Limb (tissue), 2 donors: Measurements from ENCODE around the gene NR1H2.
"Not testable (repeated sequence)": the region's sequence is repeated elsewhere in the genome, so short reads cannot be mapped to it uniquely, and the experiment has no call there.

Experiments
- DNase-seq, 2 donors: peaks; one replicate each; pipeline ENCODE4 v3.0.0-alpha.2; 2016; ENCODE audit errors: extremely low spot score in 2 of 2

NR1H2 gene

GRCh38 chr19:50376166-50377050 is at the start of gene NR1H2:
TSS of gene NR1H2 (plus strand) at chr19:50376457. CDS start at chr19:50377606, 1,149 bp downstream.
- peak; percentile 96 to 97 for DNase-seq

GRCh38 chr19:50327013-50327412 is 49.2 kb upstream of the NR1H2 start:
- no peak for DNase-seq

- no peak for DNase-seq
Observed at GRCh38 chr19:50327461-50328223, 48.6 kb upstream of the NR1H2 start.

GRCh38 chr19:50328224-50328872 is 47.9 kb upstream of the NR1H2 start:
- DNase-seq = peak in 1 of 2 donors; percentile 58

GRCh38 chr19:50328873-50329145 is 47.4 kb upstream of the NR1H2 start:
- DNase-seq = no peak

- peak; percentile 95 to 100 for DNase-seq
Observed at GRCh38 chr19:50329146-50329925, 46.9 kb upstream of the NR1H2 start, which contains the start of gene KCNC3. TSS of gene KCNC3 (minus strand) at chr19:50329377. CDS start at chr19:50329082, 295 bp downstream.

GRCh38 chr19:50329926-50330294 is 46.3 kb upstream of the NR1H2 start:
- DNase-seq = not testable (repeated sequence)

GRCh38 chr19:50330365-50331078 is 45.7 kb upstream of the NR1H2 start:
- DNase-seq = peak; percentile 68 to 93

- no peak for DNase-seq
Observed at GRCh38 chr19:50331221-50331993, 44.9 kb upstream of the NR1H2 start.

- no peak for DNase-seq
Observed at GRCh38 chr19:50331994-50332243, 44.3 kb upstream of the NR1H2 start.

GRCh38 chr19:50332244-50333038 is 43.8 kb upstream of the NR1H2 start:
- DNase-seq = peak; percentile 10 to 60

GRCh38 chr19:50333235-50333736 is 43.0 kb upstream of the NR1H2 start:
- DNase-seq = peak; percentile 89 to 94

- DNase-seq = peak; percentile 91 to 93
Observed at GRCh38 chr19:50333737-50334617, 42.3 kb upstream of the NR1H2 start.

GRCh38 chr19:50334741-50335421 is 41.4 kb upstream of the NR1H2 start:
- no peak for DNase-seq

GRCh38 chr19:50337031-50337430 is 39.2 kb upstream of the NR1H2 start:
- DNase-seq = not testable (repeated sequence)

GRCh38 chr19:50340331-50340730 is 35.9 kb upstream of the NR1H2 start:
- no peak for DNase-seq

GRCh38 chr19:50341091-50341564 is 35.1 kb upstream of the NR1H2 start:
- DNase-seq = no peak
